ENCODE results near the gene ABCD1. TPM values are rescaled to one million over a fixed set of nuclear protein-coding genes. Genes with fewer than 3 reads are reported as not detected.

The ABCD1 gene
- total and polyA plus RNA-seq, 9 of the 15 experiments (the other 6 are each of a cell fraction or from before 2014, with no cell fraction given) = 0.07 to 6.9 (median 2.2) TPM

DNA sequence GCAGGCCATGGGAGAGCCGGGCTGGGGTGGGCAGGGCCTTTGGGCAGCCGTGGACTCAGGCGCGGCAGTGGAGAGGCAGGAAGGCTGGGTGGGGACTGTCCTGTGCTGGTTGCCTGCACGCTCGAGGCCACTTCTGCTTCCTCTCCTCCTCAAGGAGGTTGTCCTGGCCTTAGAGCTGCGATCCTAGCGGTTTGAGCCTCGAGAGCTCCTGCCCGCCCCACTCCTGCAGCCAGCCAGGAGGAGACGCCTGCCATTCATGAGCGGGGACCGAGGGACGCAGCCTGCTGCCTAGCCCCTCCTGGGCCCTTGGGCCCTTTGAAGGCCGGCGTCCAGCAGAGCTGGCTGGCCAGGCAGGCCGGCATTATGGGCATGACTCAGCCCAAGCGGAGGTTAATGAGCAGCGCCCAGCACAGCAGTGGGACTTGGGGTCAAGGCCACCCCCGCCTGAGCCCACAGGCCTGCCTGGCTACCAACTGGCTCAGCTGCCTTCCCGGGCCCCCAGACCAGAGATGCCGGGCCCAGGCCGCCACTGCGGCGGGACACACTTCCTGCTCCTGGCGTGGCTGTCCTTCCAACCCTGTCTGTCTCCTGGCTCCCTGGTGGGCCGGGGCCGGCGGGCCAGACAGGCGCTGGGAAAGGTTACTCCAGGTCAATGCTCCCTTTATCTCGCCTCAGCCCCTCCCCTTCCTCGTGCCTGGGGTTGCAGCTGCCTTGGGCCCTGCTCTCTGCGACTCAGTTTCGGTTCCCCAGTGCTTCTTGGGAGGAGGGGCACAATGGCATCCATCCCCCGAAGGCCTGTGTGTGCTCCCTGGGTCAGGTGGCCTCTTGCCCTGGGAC is 1.8 kb downstream of the ABCD1 start (continued):
- TF ChIP-seq, protein P1, sequence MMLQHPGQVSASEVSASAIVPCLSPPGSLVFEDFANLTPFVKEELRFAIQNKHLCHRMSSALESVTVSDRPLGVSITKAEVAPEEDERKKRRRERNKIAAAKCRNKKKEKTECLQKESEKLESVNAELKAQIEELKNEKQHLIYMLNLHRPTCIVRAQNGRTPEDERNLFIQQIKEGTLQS (IDR thresholded peaks at IDR 0.05) = peak; percentile 55
- TF ChIP-seq, protein P1 (CRISPR knock-in tag; conservative IDR thresholded peaks at IDR 0.05) = no peak
- TF ChIP-seq, protein P2, sequence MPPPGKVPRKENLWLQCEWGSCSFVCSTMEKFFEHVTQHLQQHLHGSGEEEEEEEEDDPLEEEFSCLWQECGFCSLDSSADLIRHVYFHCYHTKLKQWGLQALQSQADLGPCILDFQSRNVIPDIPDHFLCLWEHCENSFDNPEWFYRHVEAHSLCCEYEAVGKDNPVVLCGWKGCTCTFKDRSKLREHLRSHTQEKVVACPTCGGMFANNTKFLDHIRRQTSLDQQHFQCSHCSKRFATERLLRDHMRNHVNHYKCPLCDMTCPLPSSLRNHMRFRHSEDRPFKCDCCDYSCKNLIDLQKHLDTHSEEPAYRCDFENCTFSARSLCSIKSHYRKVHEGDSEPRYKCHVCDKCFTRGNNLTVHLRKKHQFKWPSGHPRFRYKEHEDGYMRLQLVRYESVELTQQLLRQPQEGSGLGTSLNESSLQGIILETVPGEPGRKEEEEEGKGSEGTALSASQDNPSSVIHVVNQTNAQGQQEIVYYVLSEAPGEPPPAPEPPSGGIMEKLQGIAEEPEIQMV (tag; conservative IDR thresholded peaks at IDR 0.05; ENCODE audit: low read depth) = no peak
- TF ChIP-seq FOSL1 (tag; conservative IDR thresholded peaks at IDR 0.05) (peak; percentile 56; the same call in 1 of the 2 replicates), FOXA3 (CRISPR knock-in tag; conservative IDR thresholded peaks at IDR 0.05 in 1 of 2, IDR thresholded peaks at IDR 0.05 in 1 of 2) (no peak), PHB2 (IDR thresholded peaks at IDR 0.05; ENCODE audit: low read depth) (no peak), ZNF75A (CRISPR knock-in tag; IDR thresholded peaks at IDR 0.05) (no peak), GTF2F1 (IDR thresholded peaks at IDR 0.05; ENCODE audit: low read depth, low read length) (no peak), ZNF764 (CRISPR knock-in tag; IDR thresholded peaks at IDR 0.05; ENCODE audit: low read depth) (no peak), ZNF408 (CRISPR knock-in tag; IDR thresholded peaks at IDR 0.05; ENCODE audit: low read depth) (no peak), GATAD2B (IDR thresholded peaks at IDR 0.05; ENCODE audit: borderline replicate concordance) (no peak; the same call in 1 of the 2 replicates)
- TF ChIP-seq, protein P3, sequence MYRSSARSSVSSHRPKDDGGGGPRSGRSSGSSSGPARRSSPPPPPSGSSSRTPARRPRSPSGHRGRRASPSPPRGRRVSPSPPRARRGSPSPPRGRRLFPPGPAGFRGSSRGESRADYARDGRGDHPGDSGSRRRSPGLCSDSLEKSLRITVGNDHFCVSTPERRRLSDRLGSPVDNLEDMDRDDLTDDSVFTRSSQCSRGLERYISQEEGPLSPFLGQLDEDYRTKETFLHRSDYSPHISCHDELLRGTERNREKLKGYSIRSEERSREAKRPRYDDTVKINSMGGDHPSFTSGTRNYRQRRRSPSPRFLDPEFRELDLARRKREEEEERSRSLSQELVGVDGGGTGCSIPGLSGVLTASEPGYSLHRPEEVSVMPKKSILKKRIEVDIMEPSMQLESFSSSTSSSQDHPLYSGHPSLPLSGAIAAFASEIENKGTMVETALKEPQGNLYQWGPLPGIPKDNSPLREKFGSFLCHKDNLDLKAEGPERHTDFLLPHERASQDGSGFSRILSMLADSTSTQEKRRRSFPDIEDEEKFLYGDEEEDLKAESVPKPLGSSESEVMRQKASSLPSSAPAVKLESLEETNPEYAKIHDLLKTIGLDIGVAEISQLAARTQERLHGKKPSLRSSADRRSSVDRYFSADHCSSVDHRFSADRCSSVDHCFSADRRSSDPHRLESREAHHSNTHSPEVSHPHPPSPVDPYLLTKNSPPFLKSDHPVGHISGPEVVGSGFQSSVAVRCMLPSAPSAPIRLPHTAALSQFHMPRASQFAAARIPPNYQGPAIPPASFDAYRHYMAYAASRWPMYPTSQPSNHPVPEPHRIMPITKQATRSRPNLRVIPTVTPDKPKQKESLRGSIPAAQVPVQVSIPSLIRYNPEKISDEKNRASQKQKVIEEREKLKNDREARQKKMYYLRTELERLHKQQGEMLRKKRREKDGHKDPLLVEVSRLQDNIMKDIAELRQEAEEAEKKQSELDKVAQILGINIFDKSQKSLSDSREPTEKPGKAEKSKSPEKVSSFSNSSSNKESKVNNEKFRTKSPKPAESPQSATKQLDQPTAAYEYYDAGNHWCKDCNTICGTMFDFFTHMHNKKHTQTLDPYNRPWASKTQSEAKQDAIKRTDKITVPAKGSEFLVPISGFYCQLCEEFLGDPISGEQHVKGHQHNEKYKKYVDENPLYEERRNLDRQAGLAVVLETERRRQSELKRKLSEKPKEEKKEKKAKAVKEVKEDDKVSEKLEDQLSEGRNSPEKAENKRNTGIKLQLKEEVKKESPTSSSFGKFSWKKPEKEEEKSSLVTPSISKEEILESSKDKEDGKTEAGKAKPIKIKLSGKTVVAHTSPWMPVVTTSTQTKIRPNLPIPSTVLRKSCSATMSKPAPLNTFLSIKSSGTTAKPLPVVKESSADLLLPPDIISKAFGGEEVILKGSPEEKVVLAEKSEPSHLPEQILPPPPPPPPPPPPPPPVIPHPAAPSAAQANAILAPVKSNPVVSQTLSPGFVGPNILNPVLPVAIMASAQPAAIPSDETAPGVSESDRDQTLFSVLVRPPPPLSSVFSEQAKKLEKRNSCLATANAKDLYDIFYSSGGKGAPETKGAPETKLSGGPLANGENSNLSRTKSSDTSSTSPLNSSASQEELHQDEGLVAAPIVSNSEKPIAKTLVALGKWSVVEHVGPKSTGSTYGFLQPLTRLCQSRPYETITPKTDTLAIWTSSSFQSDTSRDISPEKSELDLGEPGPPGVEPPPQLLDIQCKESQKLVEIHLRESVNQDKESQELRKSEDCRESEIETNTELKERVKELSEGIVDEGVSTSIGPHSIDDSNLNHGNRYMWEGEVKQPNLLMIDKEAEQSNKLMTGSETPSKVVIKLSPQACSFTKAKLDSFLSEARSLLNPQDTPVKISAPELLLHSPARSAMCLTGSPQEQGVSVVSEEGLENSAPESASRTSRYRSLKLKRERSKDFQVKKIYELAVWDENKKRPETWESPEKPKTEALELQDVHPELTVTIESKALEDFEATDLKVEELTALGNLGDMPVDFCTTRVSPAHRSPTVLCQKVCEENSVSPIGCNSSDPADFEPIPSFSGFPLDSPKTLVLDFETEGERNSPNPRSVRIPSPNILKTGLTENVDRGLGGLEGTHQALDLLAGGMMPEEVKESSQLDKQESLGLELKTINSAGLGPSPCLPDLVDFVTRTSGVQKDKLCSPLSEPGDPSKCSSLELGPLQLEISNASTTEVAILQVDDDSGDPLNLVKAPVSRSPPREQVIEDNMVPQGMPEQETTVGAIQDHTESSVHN (IDR thresholded peaks at IDR 0.05; ENCODE audit: borderline replicate concordance in 1 of 2, low read depth in 1 of 2) = no peak
